K562 (cell line): ENCODE data around the gene TMEM143. TPM values are rescaled to one million over a fixed set of nuclear protein-coding genes. Genes with fewer than 3 reads are reported as not detected.

ENCODE experiments used
- CBX5 ChIP-seq: IDR thresholded peaks from 2 replicates; pipeline ENCODE4 v1.6.1; 2014; ENCODE audit warnings: low read depth, borderline replicate concordance
- EWSR1 ChIP-seq: fragments of 450-650 bp; IDR thresholded peaks from 2 replicates; pipeline ENCODE4 v1.6.1; 2018; ENCODE audit warnings: borderline replicate concordance, mild to moderate bottlenecking, low read depth, moderate library complexity; ENCODE audit not compliant: partially characterized antibody
- FOXA1 ChIP-seq: fragments of 450-650 bp; IDR thresholded peaks from 2 replicates; pipeline ENCODE4 v1.6.1; 2016; ENCODE audit warnings: mild to moderate bottlenecking, borderline replicate concordance
- NFE2 ChIP-seq: IDR thresholded peaks from 2 replicates; pipeline ENCODE4 v1.6.1; 2014; ENCODE audit warnings: antibody characterized with exemption, low read depth
- NFE2L1 ChIP-seq: fragments of 450-650 bp; IDR thresholded peaks from 2 replicates; pipeline ENCODE4 v1.6.1; 2016; ENCODE audit warnings: missing genetic modification characterization, low read depth, mild to moderate bottlenecking, missing compliant biosample characterization, moderate library complexity, borderline replicate concordance
- RNF2 ChIP-seq: sonication (generic); IDR thresholded peaks from 2 replicates; pipeline ENCODE4 v1.6.1; 2016
- SIX5 ChIP-seq, 2 experiments: IDR thresholded peaks; 2 replicates each; pipeline ENCODE4 v1.6.1; 2011; ENCODE audit warnings: low read length in 2 of 2, borderline replicate concordance in 1 of 2, low read depth in 1 of 2, mild to moderate bottlenecking in 1 of 2, moderate library complexity in 1 of 2; ENCODE audit not compliant: insufficient read depth in 1 of 2
- THAP7 ChIP-seq: fragments of 250-450 bp; sonication (Bioruptor Pico); IDR thresholded peaks from 2 replicates; pipeline ENCODE4 v1.5.0; 2021
- XRCC4 ChIP-seq: IDR thresholded peaks from one replicate; pipeline ENCODE4 v1.6.1; 2011; ENCODE audit not compliant: insufficient read depth, insufficient read length; ENCODE audit errors: extremely low read depth
- ZNF133 ChIP-seq: fragments of 250-450 bp; sonication (Bioruptor Pico); IDR thresholded peaks from 2 replicates; pipeline ENCODE4 v1.4.0; 2020; ENCODE audit warnings: mild to moderate bottlenecking
- ZNF407 ChIP-seq: fragments of 450-650 bp; IDR thresholded peaks from 2 replicates; pipeline ENCODE4 v1.6.1; 2016; ENCODE audit warnings: low read depth
- ZNF609 ChIP-seq: sonication (generic); formaldehyde crosslinking; IDR thresholded peaks from 2 replicates; pipeline ENCODE4 v1.8.1; 2023; ENCODE audit warnings: missing genetic modification reagents, mild to moderate bottlenecking, borderline replicate concordance
- polyA plus RNA-seq, 8 experiments: library from polyadenylated mRNA; depleted of rRNA in 4 of 8; stranded (reverse) in 5 of 8; unstranded in 3 of 8; fragments of >200 nt; fragmentation: Nextera tagmentation in 2 of 8; fragmentation: Illumina TruSeq in 1 of 8; extraction: Ambion mirVana in 2 of 8; extraction: Trizol in 1 of 8; gene quantifications; 2 replicates each; pipeline versions ENCODE4 v1.2.1 to v1.2.3, GENCODE V29; 2011 to 2014; ENCODE audit warnings: inconsistent platforms in 1 of 8, missing spikeins in 1 of 8
- total RNA-seq, 7 experiments: library from RNA; depleted of rRNA in 6 of 7; stranded (reverse); fragments of >200 nt in 6 of 7; fragmentation: Illumina TruSeq in 2 of 7; extraction: Trizol in 2 of 7; gene quantifications; 2 replicates each; pipeline versions ENCODE4 v1.2.1 to v1.2.3, GENCODE V29; 2011 to 2021; ENCODE audit warnings: low replicate concordance in 1 of 7

Gene TMEM143
- total and polyA plus RNA-seq, 9 of the 15 experiments (the other 6 are each of a cell fraction or from before 2014, with no cell fraction given) = 0.66 to 8.8 (median 4.3) TPM

- TF ChIP-seq FOXA1 (no peak), NFE2L1 (no peak), CBX5 (no peak), NFE2 (no peak), THAP7 (CRISPR knock-in tag) (no peak), ZNF609 (CRISPR knock-in tag) (no peak), ZNF407 (no peak), EWSR1 (no peak), RNF2 (no peak), ZNF133 (no peak), SIX5 (IDR thresholded peaks at IDR 0.05; ENCODE audit: borderline replicate concordance in 1 of 2, insufficient read depth in 1 of 2, low read depth in 1 of 2, low read length in 2 of 2) (no peak), XRCC4 (no peak)
Observed at GRCh38 chr19:48398375-48399235, 34.9 kb upstream of the TMEM143 start (continued).
